Natural killer cell (primary cell): ENCODE data around the gene B3GNT3. TPM values are rescaled to one million over a fixed set of nuclear protein-coding genes. Genes with fewer than 3 reads are reported as not detected.
A peak's percentile ranks its signal among the peaks of the same experiment; 100 is the strongest.

Experiments used
- ATAC-seq, 3 donors: fragments of 150-1000 bp in 2 of 3; fragments of 200-7000 bp in 1 of 3; cut with Tn5 transposase; 1 replicate in 1 of 3; 2 replicates in 2 of 3; pipeline ENCODE4 v1.10.0; 2021; ENCODE audit warnings: mild to moderate bottlenecking in 2 of 3, moderate library complexity in 2 of 3
- DNase-seq, 2 donors: peaks; one replicate each; pipeline versions ENCODE4 v3.0.0 to v3.0.0-alpha.2; 2013 to 2021; ENCODE audit warnings: mixed read lengths in 1 of 2
- H3K27ac ChIP-seq: one replicate; pipeline ENCODE4 v1.5.1; 2013; ENCODE audit warnings: mild to moderate bottlenecking, low read length
- H3K27me3 ChIP-seq: one replicate; pipeline ENCODE4 v1.6.1; 2013; ENCODE audit warnings: low read length; ENCODE audit not compliant: control insufficient read depth, insufficient read depth
- H3K36me3 ChIP-seq: one replicate; pipeline ENCODE4 v1.6.1; 2013; ENCODE audit warnings: low read length; ENCODE audit not compliant: control insufficient read depth, insufficient read depth
- H3K4me1 ChIP-seq: one replicate; pipeline ENCODE4 v1.6.1; 2013; ENCODE audit warnings: low read length; ENCODE audit not compliant: control insufficient read depth, insufficient read depth
- H3K4me3 ChIP-seq: one replicate; pipeline ENCODE4 v1.5.1; 2013; ENCODE audit warnings: low read length
- H3K9me3 ChIP-seq: one replicate; pipeline ENCODE4 v1.6.1; 2013; ENCODE audit warnings: low read length; ENCODE audit not compliant: control insufficient read depth, insufficient read depth
- H3K27ac Mint-ChIP-seq, 2 donors: one replicate each; pipeline ENCODE4 v1.8.0; 2022; ENCODE audit warnings: mild to moderate bottlenecking in 2 of 2, mixed read lengths in 2 of 2, moderate library complexity in 1 of 2
- H3K27me3 Mint-ChIP-seq, 2 donors: one replicate each; pipeline ENCODE4 v1.8.0; 2022; ENCODE audit warnings: low read depth in 2 of 2, mixed read lengths in 2 of 2
- H3K36me3 Mint-ChIP-seq: one replicate; pipeline ENCODE4 v1.8.0; 2022; ENCODE audit warnings: mixed read lengths
- H3K4me1 Mint-ChIP-seq, 2 donors: one replicate each; pipeline ENCODE4 v1.8.0; 2022; ENCODE audit warnings: mixed read lengths in 2 of 2
- H3K4me3 Mint-ChIP-seq: one replicate; pipeline ENCODE4 v1.8.0; 2022; ENCODE audit warnings: mild to moderate bottlenecking, moderate library complexity, mixed read lengths
- H3K9me3 Mint-ChIP-seq, 2 donors: one replicate each; pipeline ENCODE4 v1.8.0; 2022; ENCODE audit warnings: mixed read lengths in 2 of 2
- WGBS: methylation state at CpG from one replicate; pipeline ENCODE4 v1.1.7; 2013; ENCODE audit warnings: missing lambda C conversion rate; ENCODE audit not compliant: insufficient coverage; 5-methylcytosine and 5-hydroxymethylcytosine counted together
- intact Hi-C: fragments of 100-400 bp; cut with micrococcal nuclease; formaldehyde crosslinking; loops from one replicate; pipeline ENCODE4 v1.14.2; 2022
- total RNA-seq, 4 donors: library from RNA; stranded (reverse); fragments of 120-200 nt in 1 of 4; gene quantifications; one replicate each; pipeline versions ENCODE4 v1.2.3 to v1.2.4, GENCODE V29; 2013 to 2022
- TF ChIP-seq, protein P1 (sequence below): fragments of 200-600 bp; IDR thresholded peaks from one replicate; pipeline ENCODE4 v1.8.0; 2022; ENCODE audit warnings: antibody characterized with exemption

The B3GNT3 gene
- total RNA-seq, 3 donors from 2014 or later (not counting 1 experiment from before 2014, with no cell fraction given), result not detected

DNA sequence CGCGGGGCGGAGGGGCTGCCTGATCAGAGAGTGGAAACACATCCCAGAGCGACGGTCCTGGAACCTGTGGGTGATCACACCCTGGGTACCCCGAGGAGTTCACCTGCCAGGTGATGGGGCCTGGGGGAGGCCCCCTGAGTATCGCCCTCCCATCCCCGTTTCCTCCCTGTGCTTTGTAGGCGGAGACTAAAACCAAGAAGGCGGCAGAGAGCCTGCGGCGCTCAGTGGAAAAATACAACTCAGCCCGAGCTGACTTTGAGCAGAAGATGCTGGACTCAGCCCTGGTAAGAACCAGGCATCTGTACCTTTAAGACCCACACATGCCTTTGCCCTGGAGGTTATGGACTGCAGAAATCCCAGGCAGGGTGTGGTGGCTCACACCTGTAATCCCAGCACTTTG is 24.3 kb upstream of the B3GNT3 start:
- WGBS, result 90% methylated on average over 13 of the region's 13 CpGs

DNA sequence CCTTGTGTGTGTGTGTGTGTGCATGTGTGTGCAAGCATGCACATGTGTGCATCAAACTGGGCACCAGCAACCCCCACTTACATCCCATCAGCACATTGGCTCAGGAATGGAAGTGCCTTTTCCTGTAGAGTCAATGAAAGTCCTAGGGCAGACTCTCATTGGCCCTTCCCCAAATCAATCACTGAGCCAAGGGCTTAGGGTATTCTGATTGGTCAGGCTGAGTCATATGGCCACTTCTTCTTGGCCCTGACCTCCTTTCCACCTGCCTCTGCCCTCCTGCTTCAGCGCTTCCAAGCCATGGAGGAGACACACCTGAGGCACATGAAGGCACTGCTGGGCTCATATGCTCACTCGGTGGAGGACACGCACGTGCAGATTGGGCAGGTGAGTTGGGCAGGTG is 22.8 kb upstream of the B3GNT3 start:
- no peak overlapping the region for H3K4me3 Mint-ChIP-seq
- Histone ChIP-seq H3K4me1 (no peaks in the 10 kb centered on the region), H3K36me3 (peaks cover 67% of the 10 kb centered on the region), H3K4me3 (no peak overlapping the region), H3K27ac (no peak overlapping the region), H3K27me3 (no peaks in the 10 kb centered on the region), H3K9me3 (no peaks in the 10 kb centered on the region)
- H3K4me1 Mint-ChIP-seq, result peaks cover 0 to 5% of the 10 kb centered on the region in 2 donors
- no peaks in the 10 kb centered on the region for H3K36me3 Mint-ChIP-seq
- TF ChIP-seq, protein P1, sequence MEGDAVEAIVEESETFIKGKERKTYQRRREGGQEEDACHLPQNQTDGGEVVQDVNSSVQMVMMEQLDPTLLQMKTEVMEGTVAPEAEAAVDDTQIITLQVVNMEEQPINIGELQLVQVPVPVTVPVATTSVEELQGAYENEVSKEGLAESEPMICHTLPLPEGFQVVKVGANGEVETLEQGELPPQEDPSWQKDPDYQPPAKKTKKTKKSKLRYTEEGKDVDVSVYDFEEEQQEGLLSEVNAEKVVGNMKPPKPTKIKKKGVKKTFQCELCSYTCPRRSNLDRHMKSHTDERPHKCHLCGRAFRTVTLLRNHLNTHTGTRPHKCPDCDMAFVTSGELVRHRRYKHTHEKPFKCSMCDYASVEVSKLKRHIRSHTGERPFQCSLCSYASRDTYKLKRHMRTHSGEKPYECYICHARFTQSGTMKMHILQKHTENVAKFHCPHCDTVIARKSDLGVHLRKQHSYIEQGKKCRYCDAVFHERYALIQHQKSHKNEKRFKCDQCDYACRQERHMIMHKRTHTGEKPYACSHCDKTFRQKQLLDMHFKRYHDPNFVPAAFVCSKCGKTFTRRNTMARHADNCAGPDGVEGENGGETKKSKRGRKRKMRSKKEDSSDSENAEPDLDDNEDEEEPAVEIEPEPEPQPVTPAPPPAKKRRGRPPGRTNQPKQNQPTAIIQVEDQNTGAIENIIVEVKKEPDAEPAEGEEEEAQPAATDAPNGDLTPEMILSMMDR, result no peak
- no peaks in the 10 kb centered on the region for H3K27me3 Mint-ChIP-seq
- DNase-seq, result no peak
- WGBS, result 100% methylated on average over 4 of the region's 4 CpGs
- H3K9me3 Mint-ChIP-seq, result no peaks in the 10 kb centered on the region
- H3K27ac Mint-ChIP-seq, result no peak overlapping the region
- no peak for ATAC-seq
- intact Hi-C loops, result no loop called here

More for the DNA sequence above, 24.3 kb upstream of the B3GNT3 start:
- intact Hi-C loops, result no loop called here
- no peaks in the 10 kb centered on the region for H3K9me3 Mint-ChIP-seq
- H3K4me1 Mint-ChIP-seq, result peaks cover 0 to 4% of the 10 kb centered on the region in 2 donors
- Histone ChIP-seq H3K27me3 (no peaks in the 10 kb centered on the region), H3K4me1 (peaks cover 4% of the 10 kb centered on the region), H3K9me3 (no peaks in the 10 kb centered on the region), H3K4me3 (no peak overlapping the region), H3K27ac (no peak overlapping the region), H3K36me3 (peaks cover 69% of the 10 kb centered on the region)
- no peak overlapping the region for H3K4me3 Mint-ChIP-seq
- H3K27ac Mint-ChIP-seq, result no peak overlapping the region
- TF ChIP-seq, protein P1, result no peak
- DNase-seq (no peak), ATAC-seq (no peak)
- H3K27me3 Mint-ChIP-seq, result no peaks in the 10 kb centered on the region
- H3K36me3 Mint-ChIP-seq, result no peaks in the 10 kb centered on the region

DNA sequence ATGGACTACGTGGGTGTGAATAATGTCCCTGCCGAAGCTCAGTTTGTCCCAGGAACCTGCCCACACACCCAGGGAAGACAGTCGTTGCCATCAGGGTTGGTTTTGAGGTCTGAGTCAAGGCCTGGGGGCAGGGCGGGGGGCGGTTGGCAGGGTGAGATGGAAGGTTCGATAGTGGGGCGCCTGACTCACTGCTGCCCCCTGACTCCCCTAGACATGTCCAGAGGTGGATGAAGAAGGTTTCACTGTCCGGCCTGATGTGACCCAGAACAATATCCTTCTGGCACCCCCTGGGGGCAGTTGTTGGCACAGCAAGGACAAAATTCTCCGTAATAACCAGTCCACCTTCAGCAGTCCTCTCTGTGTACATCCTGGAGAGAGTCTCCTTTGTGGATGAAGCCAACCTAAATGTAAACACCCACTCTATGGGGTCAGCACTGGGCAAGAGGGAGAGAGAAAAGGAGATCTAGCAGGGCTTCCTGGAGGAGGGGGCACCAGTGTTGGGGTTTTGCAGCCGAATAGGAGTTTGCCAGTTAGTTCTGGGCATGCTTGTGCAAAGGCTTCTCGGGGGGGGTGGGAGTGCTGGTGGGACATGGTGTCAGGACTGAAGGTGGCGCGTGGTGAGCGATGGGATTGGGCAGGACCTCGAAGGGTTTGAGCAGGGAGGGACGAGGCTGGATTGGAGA is 19.6 kb upstream of the B3GNT3 start:
- ATAC-seq, result no peak
- Histone ChIP-seq H3K27ac (peak overlapping the region; percentile 61), H3K4me1 (peaks cover 15% of the 10 kb centered on the region), H3K9me3 (no peaks in the 10 kb centered on the region), H3K36me3 (peaks cover 46% of the 10 kb centered on the region), H3K4me3 (no peak overlapping the region), H3K27me3 (no peaks in the 10 kb centered on the region)
- no peak overlapping the region for H3K27ac Mint-ChIP-seq
- peaks cover 7 to 17% of the 10 kb centered on the region in 2 donors for H3K4me1 Mint-ChIP-seq
- no peak overlapping the region for H3K4me3 Mint-ChIP-seq
- no peaks in the 10 kb centered on the region for H3K36me3 Mint-ChIP-seq
- TF ChIP-seq, protein P1, result no peak
- peak; percentile 33 to 55 for DNase-seq
- intact Hi-C loops, result loop anchor here (1.0 kb wide), 1 partner anchor 50 kb away; no protein-coding TSS in a partner anchor
- H3K9me3 Mint-ChIP-seq, result no peaks in the 10 kb centered on the region
- 93% methylated on average over 16 of the region's 16 CpGs for WGBS
- H3K27me3 Mint-ChIP-seq, result no peaks in the 10 kb centered on the region
